CD4-positive, alpha-beta T cell treated with Interleukin-17A for 1 hour (primary cell): ENCODE data around the gene LRRC39.
"Not testable (repeated sequence)": the region's sequence is repeated elsewhere in the genome, so short reads cannot be mapped to it uniquely, and the experiment has no call there.

Experiments used
- DNase-seq: peaks from one replicate; pipeline ENCODE4 v3.0.0-alpha.2; 2020

The LRRC39 gene

DNA sequence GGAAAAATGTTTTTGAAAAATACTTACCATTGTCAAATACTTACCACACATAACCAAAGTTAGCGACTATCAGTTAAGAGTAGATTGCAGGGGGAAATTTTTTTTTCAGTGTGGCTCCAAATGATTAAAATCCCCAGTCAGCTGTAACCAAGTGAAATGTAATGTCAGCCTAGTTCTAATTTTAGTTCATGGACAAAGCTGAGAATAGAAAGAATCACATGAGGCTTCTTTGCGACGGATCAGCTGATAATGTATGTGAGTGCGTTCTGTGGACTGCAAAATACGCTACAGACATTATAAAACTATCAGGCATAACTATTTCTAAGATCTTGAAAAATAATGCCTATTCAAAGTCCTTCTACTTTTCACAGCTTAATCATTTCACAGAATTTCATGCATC, at the start of gene LRRC39:
Gene LRRC39 (minus strand): TSS at position 166 of the 400 bp plus-strand sequence. CDS start 9,740 bp downstream, outside the sequence.
- DNase-seq = no peak

DNA sequence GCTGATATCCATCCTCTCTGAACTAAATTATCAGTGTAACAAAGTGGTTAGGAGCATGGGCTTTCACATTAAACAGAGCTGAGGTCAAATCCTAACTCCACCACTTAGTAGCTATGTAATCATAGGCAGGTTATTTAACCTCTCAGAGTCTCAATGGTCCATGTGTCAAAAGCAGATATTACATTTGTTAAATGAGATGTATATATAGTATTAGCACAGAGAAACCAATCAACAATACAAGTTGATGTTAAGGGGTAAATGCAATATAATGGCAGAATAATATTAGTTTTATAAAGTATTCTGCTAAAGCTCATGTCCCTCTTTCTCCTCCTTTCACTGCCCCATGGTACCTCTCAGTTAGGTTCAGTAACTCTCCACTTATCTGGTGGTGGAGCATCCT, 44.4 kb upstream of the LRRC39 start:
- DNase-seq = no peak

DNA sequence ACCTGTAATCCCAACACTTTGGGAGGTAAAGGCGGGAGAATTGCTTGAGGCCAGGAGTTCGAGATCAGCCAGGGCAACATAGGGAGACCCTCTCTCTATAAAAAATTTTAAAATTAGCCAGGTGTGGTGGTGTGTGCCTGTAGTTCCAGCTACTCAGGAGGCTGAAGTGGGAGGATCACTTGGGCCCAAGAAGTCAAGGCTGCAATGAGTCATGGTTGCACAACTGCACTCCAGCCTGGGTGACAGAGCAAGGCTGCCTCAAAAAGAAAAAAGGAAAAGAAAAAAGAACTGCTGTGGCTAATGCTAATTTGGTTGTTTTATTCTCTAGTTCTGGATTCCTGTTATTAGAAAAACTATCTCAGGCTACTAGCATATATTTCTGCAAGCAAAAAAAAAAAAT, 41.8 kb upstream of the LRRC39 start:
- no peak for DNase-seq

DNA sequence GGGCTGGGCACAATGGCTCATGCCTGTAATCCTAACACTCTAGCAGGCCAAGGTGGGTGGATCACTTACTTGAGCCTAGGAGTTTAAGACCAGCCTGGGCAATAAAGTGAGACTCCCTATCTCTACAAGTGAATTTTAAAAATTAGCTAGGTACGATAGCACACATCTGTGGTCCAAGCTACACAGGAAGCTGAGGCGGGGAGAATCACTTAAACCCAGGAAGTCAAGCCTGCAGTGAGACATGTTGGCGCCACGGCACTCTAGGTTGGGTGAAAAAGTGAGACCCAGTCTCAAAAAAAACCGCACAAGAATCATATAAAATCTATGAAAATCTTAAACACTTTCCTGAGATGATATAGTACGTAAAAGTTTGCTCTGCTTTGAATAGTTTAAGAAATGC, 41.4 kb upstream of the LRRC39 start:
- DNase-seq = no peak

DNA sequence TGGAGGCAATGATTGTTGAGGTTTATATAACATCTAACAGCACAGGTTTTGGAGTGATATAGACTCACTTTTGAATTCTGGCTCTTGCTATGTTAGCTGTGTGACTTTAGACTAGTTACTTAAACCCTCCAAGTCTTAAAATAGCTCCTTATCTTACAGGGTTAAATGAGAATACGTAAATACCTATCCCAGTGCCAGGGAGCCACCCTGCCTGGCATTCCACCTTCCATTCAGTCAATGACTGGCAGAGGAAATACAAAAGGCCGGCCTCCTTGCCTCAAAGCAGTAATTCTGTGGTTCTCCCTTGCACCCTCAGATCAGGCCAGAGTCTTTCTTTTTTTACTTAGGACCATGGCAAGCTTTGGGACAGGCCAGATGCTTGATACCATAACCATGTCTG, 39.8 kb upstream of the LRRC39 start:
- no peak for DNase-seq

DNA sequence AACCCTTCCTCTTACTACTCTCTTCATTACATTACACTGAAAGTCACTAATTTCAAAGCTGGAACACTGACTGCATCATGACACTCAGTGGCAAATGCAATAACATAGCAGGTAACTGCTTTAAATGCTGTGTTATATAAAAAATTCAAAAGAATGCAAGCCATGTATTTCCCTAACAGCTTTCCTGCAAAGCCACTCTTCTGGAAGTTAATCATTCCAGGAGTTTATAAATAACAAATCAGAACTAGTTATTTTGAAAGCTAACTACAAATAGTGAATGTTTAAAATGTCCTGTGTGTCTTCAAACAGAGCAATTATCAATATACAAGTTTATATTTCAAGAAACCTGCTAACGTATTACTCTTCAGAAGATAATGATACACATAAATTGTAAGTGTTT, 37.0 kb upstream of the LRRC39 start:
- DNase-seq = no peak

DNA sequence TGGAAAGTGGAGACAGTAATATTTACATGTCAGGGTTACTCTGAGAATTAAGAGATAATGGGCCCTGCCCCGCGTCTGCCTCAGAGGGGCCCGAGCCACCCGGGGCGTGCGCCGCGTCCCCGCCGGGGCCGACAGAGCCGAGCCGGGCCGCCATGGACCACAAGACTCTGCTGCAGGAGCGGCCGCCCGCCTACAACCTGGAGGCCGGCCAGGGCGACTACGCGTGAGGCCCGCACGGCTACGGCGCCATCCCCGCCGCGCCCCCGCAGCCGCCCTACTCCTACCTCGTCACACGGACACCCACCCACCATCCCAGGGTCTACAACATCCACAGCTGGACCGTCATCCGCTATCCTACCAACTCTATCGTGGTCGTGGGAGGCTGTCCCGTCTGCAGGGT, 35.1 kb upstream of the LRRC39 start:
- DNase-seq = no peak

DNA sequence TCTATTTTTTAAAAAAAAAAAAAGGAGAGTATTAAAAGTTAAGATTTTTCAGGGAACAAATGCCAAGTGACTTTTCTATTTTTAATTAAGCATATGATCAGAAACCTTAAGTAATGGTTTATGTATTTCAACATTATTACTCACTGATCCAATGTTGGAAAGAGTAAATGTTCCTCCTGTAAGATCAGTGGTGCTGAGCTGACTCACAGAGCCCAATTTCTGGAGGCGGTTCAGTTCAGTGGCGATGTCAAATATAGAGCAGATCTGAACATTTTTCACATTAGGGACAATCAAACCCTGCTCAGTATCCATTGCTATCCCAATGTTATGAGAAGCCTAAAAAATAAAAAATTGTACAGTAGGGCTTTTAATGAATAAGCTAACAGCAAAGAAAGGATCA, 28.2 kb upstream of the LRRC39 start:
- no peak for DNase-seq

DNA sequence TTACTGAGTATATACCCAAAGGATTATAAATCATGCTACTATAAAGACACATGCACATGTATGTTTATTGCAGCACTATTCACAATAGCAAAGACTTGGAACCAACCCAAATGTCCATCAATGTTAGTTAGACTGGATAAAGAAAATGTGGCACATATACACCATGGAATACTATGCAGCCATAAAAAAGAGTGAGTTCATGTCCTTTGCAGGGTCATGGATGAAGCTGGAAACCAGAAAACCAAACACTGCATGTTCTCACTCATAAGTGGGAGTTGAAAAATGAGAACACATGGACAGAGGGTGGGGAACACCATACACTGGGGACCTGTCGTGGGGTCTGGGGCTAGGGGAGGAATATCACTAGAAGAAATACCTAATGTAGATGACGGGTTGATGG, 27.5 kb upstream of the LRRC39 start:
- not testable (repeated sequence) for DNase-seq

DNA sequence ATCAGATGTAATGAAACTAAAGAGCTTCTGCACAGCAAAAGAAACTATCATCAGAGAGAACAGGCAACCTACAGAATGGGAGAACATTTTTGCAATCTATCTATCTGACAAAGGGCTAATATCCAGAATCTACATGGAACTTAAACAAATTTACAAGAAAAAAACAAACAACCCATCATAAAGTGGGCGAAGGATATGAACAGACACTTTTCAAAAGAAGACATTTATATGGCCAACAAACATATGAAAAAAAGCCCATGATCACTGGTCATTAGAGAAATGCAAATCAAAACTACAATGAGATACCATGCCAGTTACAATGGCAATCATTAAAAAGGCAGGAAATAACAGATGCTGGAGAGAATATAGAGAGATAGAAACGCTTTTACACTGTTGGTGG, 27.0 kb upstream of the LRRC39 start:
- not testable (repeated sequence) for DNase-seq

DNA sequence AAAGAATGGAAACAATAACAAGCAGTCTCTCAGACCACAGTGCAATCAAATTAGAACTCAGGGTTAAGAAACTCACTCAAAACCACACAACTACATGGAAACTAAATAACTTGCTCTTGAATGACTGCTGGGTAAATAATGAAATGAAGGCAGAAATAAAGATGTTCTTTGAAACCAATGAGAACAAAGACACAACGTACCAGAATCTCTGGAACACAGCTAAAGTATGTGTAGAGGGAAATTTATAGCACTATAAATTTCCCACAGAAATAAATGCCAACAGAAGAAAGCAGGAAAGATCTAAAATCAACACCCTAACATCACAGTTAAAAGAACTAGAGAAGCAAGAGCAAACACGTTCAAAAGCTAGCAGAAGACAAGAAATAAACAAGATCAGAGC, 24.6 kb upstream of the LRRC39 start:
- not testable (repeated sequence) for DNase-seq

DNA sequence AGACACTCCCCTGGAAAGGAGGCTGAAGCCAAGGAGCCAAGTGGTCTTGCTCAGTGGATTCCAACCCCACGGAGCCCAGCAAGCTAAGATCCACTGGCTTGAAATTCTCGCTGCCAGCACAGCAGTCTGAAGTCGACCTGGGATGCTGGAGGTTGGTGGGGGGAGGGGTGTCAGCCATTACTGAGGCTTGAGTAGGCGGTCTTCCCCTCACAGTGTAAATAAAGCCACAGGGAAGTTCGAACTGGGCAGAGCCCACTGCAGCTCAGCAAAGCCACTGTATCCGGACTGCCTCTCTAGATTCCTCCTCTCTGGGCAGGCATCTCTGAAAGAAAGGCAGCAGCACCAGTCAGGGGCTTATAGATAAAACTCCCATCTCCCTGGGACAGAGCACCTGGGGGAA, 22.0 kb upstream of the LRRC39 start:
- not testable (repeated sequence) for DNase-seq

DNA sequence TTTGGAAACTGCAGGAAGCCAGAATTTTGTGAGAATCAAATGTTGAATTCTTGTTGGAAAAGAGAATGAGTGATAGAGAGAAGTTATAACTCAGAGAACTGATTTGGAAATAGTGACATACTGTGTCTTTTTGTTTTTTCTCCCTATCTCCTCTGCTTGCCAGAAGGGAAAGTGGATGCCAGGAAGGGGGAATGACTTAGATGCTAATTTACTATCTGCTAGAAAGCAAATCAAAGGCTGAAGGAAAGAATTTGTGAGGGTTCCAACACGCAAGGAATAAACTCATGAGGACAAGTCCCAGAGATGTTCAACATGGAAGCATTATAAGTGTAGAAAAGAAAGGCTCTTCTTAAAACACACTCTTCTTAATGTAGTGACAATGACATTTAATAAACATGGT, 20.5 kb upstream of the LRRC39 start:
- no peak for DNase-seq

DNA sequence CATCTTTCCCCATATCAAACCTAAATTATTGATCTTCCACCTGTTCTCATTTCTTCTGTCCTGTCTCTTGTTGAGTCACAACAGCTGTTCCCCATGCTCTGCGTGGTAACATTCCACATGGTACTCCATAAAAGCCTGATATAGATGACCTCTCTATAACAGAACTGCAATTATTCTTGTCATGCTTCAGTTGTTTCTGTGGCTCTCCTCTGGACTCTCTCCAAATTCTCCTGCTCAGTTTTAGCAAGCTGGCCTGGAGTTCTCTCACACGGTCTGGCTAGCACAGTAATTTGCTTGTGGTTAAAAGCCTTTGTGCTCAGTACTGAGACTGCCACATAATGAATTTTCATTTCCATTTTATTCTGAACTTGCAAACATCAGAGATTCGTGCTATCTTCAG, 10.6 kb upstream of the LRRC39 start:
- DNase-seq = no peak

DNA sequence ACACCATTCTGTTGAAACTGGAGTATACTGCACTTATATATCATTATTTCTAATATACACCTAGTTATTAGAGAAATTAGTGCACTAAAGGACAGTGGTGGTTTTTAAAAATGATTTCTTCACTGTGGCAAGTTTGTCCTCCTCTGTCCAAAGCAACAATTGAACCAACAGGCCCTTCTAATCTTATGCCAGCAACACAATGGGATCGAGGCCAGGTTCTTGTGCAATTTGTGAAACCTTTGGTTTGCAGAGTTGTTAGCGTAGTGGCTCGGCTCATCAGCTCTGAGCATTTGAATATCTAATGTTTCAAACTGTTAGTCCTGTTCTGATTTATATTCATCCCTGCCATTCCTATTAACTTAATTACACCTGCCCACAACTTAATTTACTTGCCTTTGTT, 9.9 kb upstream of the LRRC39 start:
- no peak for DNase-seq

DNA sequence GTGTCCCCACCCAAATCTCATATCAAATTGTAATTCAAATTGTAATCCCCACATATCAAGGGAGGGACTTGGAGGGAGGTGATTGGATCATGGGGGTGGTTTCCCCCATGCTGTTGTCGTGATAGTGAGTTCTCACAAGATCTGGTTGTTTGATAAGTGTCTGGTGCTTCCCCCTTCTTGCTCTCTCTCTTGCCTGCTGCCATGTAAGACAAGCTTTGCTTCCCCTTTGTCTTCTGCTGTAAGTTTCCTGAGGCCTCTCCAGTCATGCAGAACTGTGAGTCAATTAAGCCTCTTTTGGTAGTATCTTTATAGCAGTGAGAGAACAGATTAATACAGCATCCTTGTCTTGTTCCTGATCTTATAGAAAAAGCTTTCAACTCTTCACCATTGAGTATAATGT, 6.5 kb upstream of the LRRC39 start:
- no peak for DNase-seq

DNA sequence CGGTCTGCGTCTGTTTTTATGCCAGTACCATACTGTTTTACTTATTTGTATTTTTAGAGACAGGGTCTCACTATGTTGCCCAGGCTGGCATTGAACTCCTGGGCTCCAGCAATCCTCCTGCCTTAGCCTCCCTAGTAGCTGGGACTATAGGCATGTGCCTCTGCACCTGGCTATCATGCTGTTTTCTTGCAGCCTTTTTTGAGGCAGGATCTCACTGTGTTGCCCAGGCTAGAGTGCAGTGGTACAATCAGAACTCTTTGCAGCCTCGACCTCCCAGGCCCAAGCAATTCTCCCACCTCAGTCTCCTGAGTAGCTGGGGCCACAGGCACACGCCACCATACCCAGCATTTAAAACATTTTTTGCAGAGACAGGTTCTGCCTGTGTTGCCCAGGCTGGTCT, 5.3 kb upstream of the LRRC39 start:
- no peak for DNase-seq

DNA sequence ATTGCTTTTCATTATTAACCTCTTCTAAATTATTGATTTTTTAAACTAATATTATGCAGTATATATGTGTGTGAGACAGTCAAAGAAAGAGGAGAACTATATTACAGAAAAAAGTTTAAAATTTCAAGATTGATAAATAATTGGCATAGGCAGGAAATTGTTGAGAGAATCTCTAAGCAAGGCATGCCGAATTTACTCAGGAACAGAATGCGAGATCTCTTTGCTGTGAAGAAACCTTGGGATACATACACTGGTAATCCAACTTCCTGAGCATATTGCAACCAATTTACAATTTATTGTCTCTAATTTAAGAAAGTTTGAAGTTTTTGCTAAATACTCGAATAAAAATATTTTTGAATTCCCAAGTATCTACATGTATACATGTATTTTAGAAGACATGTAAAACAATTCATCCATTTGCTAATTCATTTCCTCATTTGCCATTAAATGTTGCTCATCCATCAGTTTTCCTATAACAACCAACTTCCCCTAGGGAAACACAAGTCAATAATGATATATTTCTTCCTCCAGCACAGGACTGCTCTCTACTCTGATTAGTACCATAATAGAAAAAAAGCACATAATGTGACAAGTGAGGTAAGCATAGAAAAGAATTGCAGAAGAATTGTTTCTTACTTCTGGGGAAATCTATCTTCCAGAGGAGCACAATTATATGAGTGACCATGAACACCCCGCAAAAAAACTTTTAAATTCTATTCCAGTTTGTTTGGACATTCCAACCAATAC, 588 bp downstream of the LRRC39 start:
- no peak for DNase-seq

DNA sequence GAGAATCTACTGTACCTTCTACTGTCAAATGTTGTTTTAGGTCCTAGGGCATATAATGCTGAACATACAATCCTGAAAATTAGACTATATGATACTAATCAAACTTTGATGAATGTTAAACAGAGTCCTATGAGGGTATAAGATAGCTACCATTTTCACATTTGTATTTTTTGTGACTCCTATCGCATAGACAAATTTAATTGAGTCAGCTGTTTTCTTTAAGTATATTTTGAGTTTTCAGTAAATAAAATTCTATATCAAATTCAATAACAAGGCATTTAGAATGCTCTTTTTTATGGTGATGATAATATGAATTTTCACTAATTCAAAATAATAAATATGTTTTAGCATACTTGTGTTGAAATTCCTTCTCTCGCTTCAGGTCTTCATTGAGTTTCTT, 10.0 kb downstream of the LRRC39 start:
- DNase-seq = no peak

DNA sequence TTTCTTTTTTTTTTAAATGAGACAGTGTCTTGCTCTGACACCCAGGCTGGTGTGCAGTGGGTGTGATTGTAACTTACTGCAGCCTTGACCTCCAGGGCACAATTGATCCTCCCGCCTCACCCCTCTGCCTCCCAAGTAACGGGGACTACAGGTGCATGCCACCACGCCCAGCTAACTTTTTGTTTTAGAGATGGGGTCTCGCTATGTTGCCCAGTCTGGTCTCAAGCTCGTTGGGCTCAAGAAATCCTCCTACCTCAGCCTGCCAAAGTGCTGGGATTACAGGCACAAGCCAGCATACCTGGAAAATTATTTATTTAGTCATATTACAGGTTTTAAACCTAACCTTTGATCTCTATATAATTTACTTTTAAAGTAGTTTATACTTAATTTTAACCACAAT, 13.4 kb downstream of the LRRC39 start:
- no peak for DNase-seq

DNA sequence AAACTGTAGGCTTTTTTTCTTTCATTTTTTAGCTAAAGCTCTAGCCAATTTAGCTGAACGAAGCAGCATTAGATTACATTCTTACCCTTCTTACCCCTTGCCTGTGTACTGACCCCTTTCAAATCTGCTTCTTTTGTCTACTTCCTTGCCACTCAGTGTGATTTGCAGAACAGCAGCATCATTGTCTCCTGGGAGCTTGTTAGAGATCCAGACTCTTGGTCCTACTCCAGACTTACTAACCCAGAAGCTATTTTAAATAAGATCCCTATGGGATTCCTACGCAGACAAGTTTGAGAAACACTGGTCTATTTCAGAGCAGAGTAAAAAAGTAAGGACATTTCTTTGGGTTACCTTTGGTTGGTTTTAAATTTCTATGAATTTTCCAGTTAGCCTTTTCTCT, 13.8 kb downstream of the LRRC39 start:
- no peak for DNase-seq

DNA sequence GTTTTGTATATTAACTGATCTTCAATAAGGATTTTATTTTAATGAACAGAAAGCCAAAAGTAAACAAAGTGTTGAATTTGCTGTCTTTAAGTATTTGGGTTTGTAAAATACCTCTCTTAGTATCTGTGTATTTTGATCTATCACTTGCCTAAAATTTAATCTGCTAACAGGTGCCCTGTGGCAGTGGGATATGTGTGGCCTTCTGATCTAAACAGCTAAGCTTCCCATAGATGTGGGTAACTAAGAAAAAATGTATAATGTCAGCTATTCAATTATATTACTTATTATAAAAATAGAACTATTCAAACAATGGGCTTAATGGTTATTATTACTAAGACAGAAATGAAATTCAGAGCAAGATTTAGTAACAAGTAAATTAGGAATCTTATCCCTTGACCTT, 15.2 kb downstream of the LRRC39 start:
- DNase-seq = no peak

DNA sequence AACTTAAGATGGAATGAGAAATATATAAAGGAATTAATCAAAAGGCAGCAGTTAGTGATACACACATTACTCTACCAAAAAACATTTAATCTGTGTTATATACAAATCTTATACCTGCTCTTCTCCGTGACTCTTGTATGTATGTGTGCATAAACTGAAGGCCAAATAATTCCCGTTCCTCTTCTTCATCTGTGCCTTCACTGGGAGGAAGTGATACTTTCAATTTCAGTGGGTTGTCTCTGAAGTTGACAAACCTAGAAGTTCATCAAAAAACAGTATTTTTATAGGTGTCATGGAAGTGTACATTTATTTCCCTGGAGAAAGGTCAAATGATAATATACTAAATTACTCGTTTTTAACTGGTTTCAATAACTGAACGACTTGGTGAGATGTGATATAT, 25.8 kb downstream of the LRRC39 start:
- no peak for DNase-seq

DNA sequence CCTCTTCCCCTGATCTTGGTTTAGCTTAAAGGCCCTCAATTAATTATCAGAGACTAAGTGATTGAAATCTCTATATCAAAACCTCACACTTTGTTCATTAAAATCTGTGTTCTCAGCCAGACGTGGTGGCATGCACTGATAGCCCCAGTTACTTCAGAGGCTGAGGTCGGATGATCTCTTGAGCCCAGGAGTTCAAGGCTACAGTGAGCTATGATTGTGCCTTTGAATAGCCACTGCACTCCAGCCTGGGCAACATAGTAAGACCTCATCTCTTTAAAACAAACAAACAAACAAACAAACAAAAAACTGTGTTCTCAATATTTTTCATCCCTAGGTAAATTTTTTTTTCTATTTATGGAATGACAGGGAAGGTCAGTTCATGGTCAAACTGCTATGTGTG, 26.4 kb downstream of the LRRC39 start:
- DNase-seq = no peak

DNA sequence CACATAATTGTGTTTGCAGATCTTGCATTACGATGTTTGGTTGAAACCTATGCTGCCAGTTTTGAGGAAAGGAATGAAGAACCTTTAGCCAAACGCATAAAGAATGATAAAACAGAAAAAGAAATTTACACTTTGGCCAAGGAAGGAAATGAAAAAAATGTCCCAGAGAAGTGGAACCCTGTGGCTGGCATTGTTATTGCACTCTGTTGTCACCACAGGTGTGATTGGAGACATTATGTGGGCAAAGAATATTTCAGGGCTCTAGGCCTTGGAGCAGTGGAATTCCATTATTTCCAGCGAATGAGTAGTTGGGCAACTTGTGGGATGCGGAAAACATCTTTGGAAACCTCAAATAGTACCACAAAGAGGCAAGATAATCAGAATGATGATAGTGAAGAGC, 30.2 kb downstream of the LRRC39 start:
- no peak for DNase-seq

DNA sequence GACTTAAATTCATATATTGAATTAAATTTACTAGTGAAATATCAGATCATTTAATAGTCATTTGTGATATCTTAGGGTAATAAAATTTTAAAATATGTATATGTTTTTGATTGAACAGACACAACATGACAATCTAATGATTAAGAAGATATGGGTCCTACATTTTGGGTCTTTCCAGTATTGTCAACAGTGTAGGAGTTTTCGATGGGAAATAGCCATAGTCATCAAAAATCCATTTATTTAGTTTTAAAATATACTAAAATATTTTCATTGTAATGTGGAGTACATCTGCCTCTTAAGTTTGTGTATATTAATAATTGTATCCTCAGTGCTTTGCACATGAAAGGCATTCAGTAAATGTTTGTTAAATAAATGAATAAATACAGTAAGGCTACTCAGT, 31.1 kb downstream of the LRRC39 start:
- DNase-seq = no peak
